ENCODE results near the gene PIM1.
A peak's percentile ranks its signal among the peaks of the same experiment; 100 is the strongest.

Gene PIM1

DNA sequence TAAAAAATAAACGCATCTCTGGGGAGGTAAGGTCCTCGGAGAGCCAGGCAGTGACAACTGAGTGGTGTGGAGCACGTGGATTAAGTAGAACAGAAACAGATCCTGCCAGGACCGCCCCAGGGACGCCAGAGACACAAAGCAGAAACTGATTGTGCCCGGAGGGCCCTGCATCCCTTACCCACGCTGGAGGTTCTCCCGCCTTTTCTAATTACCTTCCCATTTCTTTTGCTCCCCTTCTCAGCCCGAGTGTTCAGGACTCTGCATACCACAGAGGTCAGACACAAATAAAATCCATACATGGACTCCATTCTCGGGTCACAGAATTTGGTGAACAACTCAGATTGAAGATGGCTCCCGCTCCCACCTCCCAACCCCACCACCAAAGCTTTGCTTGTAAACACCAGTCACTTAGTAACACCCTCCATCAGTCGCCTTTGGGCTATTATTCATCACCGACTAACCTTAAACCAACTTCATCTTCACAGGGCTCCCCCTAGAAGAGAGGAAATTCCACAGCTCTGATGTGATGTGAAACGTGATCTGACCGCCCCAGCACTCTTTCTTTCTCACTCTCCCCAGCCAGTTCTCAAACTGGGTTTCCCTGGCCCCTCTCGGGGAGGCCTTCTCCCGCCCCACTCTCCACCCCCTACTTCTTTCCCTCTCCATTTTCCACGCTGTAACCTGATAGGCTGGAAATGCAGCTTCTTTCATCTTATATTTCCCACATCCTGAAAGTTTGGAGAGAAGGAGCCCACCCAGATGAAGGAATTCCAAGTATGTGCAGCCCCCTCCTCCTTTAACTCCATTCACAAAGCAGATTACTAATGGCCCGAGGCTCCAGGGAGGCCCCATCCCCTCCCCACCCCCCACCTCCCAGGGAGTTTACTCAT, 32.5 kb upstream of the PIM1 start:
- DNase-seq (ENCODE audit: extremely low spot score, insufficient read length, low read depth) (no peak), FAIRE-seq (no peak)

DNA sequence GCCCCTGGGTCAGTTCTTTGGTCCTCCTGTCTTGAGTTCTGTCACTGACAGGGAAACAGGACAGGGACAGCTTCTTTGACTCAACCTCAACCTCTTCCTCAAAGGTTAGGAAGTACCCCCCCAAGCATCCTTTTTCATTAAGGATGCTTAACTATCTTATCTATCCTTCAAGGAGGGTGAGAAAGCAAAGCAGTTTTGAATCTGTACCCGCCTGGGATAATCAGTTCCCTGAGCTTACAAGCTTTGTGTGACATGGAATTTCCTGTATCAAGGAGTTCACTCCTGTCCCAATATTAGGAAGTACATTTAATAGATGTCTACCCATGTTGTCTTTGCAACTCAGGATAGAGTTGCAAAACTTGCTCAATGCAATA, 31.1 kb upstream of the PIM1 start:
- FAIRE-seq (no peak), DNase-seq (ENCODE audit: extremely low spot score, insufficient read length, low read depth) (no peak)

DNA sequence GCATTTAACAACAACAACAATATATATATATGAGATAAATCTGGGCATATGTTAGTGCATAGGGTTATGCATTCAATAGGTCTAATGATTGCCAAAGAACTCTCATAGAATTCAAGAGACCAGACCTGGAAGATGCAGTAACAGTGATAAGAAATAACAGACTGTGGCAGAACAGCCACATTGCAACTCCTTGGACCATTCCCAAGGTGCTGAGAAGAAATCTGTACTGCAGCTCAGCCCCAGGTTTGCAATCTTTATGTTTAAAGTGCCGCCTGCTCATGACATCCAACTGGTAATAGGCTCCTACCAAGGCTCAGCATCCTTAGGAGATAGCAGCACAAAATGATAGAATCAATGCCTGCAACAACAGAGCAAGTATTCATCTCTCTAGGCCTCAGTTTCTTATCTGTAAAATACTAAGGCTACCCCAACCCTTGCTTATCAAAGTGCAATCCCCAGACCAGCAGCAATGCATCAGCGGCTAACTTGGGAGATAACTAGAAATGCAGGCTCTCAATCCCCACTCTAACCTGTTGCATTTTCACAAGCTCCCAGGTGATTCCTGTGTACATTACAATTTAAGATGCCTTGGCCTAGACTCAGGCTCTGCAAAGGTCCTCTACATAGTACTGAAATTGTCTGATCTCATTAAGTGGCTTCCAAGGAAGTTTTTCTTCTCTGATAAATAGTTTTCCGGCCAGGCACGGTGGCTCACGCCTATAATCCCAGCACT, 30.6 kb upstream of the PIM1 start:
- FAIRE-seq = no peak
- no peak for DNase-seq (ENCODE audit: extremely low spot score, insufficient read length, low read depth)

DNA sequence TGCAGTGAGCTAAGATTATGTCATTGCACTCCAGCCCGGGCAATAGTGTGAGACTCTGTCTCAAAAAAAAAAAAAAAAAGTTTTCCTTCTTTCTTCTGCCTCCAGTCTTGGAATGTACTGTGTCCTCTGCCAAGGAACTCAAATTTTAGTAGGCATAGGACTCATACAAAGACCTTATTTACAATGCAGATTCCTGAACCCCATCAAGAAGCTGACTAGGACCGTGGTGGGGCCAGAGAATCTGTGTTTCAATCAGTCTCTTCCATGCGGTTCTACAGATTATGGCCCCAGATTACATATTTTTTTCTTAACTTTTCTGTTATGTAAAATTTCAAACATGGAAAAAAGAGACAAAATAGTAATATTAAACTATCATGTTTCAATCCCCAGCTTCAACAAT, 29.8 kb upstream of the PIM1 start:
- no peak for FAIRE-seq

DNA sequence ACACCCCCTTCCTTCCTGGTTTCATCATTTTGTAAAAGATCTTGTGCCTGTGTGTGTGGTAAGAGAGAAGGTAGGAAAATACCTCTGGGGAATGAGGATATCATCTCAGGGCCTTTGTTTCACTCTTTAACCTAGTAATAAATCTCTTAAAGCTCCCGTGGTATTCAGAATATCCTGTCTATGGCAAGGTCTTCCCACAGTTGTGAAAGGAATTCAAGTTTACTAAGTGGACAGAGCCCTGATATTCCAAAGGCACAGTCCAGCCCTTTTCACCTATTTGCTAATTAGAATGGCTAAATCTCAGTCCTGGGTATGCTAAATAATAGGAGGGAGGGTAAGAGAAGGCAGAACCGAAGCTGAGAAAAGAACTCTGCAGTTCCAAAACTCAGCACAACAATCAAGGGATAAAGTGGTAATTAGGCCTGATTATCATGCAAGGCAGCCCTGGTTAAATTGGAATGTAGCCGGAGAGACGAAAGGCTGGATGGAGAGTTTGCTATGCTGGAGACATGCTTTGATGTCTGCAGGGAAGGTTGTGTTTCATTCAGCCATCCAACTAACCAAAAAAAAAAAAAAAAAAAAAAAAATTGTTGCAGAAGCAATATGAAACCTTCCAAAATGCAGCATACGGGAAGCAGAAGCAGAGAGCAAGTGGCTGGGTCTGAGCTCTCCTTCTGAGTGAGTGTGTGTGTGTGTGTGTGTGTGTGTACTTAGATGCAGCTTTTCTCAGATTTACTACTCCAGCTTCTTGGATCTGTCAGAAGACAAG, 28.5 kb upstream of the PIM1 start:
- no peak for DNase-seq (ENCODE audit: extremely low spot score, insufficient read length, low read depth)
- peak; percentile 54 for FAIRE-seq

More for the DNA sequence above, 29.8 kb upstream of the PIM1 start:
- DNase-seq (ENCODE audit: extremely low spot score, insufficient read length, low read depth) = no peak

DNA sequence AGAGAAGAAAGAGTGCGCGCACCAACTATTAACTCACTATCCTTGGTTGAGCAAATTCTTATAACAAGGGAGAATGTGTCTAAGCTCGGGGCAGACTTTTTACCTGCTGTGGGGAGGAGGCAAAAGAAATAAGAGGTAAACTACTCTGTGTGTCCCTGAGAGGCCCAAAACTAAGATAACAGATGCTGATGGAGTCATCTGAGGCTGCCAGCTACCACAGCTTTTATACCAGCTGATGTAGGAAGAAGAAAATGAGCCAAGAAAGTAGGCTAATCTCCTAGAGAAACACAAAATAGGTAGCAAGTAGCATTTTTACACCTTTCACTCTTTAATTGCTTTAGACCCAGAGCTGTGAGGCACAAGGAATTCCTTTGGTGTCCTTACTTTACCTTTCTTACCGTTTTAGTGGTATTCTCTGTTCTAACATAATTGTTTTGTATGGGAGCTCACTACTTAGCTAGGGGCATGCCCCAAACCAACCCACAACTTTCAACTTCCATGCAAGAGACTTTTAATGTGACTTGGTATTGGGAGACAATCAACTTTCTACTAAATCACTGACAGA, 27.8 kb upstream of the PIM1 start:
- FAIRE-seq = peak; percentile 12
- no peak for DNase-seq (ENCODE audit: extremely low spot score, insufficient read length, low read depth)

DNA sequence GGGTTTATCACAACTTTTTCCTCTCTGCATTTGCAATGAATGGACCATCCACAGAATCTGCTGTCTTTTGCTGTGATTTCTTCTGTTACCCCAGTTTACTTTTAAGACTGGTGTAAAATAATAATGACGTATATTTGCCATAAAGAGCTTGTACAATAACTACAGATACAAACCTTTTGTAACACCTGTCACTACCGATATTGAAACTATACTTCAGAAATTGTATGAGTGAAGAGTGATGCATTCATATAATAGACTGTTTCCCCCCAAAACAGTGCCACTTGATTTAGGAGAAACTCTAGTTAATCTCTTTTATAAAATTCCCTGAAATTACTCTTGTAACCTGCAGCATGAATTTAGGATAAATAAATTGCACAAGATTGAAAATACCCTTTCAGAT, 26.4 kb upstream of the PIM1 start:
- DNase-seq (ENCODE audit: extremely low spot score, insufficient read length, low read depth) (no peak), FAIRE-seq (no peak)

DNA sequence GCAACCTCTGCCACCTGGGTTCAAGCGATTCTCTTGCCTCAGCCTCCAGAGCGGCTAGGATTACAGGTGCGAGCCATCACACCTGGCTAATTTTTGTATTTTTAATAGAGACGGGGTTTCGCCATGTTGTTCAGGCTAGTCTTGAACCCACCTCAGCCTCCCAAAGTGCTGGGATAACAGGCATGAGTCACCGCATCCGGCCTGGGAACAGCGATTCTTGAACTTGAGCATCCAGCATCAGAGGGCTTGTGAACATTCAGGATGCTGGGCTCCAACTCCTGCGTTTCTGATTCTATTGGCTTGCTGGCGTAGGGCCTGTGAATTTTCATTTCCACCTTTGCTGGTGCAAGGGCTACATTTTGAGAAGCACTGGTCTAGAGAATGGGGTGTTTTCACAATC, 24.5 kb upstream of the PIM1 start:
- no peak for DNase-seq (ENCODE audit: extremely low spot score, insufficient read length, low read depth)
- FAIRE-seq = no peak

DNA sequence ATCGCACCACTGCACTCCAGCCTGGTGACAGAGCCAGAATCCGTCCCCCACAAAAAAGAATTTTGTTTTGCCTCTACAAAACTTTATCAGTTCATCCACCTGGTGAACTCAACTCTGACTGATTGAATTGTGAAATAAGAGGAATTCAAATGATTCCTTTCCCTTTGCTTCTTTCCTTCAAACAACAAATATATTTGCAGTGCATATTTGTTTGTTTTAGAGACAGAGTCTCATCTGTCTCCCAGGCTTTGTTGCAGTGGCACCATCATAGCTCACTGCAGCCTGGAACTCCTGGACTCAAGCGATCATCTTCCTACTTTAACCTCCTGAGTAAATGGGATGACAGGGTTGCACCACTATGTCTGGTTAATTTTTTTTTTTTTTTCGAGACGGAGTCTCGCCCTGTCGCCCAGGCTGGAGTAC, 23.2 kb upstream of the PIM1 start:
- FAIRE-seq (no peak), DNase-seq (ENCODE audit: extremely low spot score, insufficient read length, low read depth) (no peak)

DNA sequence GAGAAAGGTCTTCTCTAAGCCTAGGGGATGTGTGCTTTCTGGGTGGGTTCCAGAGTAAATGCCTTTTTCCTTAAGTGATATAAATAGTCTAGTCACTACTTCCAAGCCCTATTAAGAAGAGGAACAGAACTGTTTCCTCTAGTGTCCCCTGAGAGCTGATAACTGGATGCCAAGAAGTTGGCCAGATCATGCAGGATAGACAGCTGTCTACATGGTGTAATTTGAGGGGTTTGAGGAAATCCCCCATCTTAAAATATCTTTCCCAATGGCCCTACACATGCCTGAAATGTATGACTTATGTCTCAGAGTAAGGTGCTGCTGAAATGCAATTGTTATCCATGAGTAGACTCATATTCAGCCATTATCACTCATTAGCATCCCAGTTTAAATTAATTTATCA, 20.2 kb upstream of the PIM1 start:
- DNase-seq (ENCODE audit: extremely low spot score, insufficient read length, low read depth) (no peak), FAIRE-seq (no peak)

DNA sequence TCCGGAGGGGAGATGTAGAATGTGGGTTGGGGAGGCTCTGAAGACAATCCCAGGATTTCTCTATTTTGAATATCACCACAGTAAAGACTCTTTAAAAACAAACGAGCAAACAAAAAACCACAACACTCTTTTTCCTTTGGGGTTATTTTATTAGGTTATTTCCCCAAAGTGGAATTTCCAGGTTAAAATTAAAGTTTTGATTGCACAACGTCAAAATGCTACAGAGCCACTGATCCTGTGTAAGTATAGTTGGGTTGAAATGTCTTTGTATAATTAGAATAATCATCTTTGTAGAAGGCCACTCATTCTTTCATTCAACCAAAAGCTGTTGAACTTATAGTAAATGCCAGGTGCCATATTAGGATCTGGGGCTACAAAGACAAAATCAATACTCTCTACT, 19.6 kb upstream of the PIM1 start:
- no peak for FAIRE-seq

DNA sequence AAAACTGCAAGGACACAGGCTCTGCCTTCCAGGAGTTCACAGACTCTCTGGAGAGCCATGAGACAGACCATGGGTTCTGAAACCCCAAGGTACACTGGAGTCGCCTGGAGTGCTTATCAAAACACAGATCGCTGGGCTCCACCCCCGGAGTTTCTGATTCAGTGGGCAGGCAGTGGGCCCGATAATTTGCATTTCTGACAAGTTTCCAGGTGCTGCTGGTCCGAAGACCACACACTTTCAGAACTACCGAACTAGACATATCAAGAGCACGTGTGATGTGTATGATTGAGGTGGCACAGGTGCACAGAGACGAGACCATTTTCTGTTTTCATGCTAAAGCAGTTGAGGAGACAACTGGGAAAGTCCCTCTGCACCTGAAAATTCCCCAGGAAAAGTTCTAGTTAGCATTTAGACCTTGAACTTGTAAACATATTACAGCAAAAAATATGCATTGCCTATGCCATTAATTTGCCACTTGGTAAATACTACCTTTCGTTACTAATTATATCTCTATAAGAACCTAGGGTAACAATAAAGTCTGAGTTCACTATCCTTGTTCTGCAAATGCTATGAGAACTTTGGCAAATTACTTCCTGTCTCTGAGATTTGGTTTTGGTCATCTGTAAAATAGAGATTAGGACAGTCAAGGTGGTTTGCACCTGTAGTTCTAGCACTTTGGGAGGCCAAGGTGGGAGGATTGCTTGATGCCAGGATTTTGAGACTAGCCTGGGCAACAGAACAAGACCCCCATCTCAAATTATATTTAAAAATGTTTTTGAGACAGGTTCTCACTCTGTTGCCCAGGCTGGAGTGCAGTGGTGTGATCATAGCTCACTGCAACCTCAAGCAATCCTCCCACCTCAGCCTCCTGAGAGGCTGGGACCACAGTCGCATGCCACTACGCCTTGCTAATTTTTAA, 14.3 kb upstream of the PIM1 start:
- DNase-seq (ENCODE audit: extremely low spot score, insufficient read length, low read depth) (peak; percentile 52), FAIRE-seq (peak; percentile 98)

More for the DNA sequence above, 19.6 kb upstream of the PIM1 start:
- no peak for DNase-seq (ENCODE audit: extremely low spot score, insufficient read length, low read depth)

DNA sequence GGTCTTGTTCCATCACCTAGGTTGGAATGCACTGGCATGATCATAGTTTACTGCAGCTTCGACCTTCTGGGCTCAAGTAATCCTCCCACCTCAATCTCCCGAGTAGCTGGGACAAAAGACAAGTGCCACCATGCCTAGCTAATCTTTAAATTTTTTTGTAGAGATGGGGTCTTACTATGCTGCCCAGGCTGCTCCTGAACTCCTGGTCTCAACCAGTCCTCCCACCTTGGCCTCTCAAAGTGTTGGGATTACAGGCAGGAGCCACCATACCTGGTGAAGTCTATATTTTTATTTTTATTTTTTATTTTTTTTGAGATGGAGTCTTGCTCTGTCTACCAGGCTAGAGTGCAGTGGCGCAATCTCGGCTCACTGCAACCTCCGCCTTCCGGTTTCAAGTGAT, 11.4 kb upstream of the PIM1 start:
- FAIRE-seq = no peak
- no peak for DNase-seq (ENCODE audit: extremely low spot score, insufficient read length, low read depth)

DNA sequence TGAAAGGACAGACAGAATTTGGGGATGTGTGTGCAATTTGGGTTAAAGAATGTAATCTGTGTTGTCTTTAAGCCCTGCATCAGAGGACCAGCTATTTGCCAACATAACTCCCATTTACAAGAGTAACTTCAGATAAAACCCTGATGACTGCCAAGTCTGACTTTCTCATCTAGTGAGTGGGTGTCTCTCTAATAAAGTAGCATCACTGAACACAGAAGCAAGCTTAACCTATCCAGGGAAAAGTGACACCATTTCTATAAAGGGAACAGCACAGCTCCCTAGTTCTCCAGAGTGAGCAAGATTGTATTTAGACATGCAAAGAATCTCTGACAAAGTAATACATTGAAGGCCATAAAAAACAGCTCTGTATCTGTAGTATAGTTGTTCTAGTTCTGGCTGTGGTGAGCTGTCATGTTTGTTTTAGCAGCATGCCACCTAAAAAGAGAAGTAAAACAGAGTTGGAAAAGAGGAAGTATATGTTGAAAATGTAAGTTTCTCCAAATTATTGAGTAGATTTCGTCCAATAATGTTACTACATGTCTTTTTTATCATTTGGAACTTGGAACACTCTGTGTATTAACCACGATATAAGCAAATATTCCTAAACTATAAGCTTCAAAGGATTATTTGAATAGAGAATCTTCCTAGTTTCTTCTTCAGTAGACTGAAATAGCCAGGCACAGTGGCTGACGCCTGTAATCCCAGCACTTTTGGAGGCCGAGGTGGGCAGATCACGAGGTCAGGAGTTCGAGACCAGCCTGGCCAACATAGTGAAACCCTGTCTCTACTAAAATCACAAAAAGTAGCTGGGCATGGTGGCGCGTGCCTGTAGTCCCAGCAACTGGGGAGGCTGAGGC, 8.8 kb upstream of the PIM1 start:
- DNase-seq (ENCODE audit: extremely low spot score, insufficient read length, low read depth) = no peak

DNA sequence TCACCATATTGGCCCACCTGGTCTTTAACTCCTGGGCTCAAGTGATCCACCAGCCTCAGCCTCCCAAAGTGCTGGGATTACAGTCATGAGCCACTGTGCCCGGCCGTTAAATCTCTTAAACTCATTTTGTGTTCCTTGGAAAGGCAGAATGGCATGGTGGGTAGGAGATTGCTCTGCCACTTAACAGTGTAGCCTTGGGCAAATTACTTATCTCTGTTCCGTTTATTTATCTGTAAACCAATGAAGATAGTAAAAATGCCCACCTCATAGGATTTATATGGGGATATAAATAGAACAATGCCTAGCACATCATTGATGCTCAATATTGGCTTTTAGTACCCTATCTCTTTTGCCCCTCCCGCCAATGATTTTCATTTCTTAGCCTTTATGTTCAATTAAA, 7.2 kb upstream of the PIM1 start:
- FAIRE-seq = no peak
- DNase-seq (ENCODE audit: extremely low spot score, insufficient read length, low read depth) = no peak

More for the DNA sequence above, 8.8 kb upstream of the PIM1 start:
- FAIRE-seq = peak; percentile 70

DNA sequence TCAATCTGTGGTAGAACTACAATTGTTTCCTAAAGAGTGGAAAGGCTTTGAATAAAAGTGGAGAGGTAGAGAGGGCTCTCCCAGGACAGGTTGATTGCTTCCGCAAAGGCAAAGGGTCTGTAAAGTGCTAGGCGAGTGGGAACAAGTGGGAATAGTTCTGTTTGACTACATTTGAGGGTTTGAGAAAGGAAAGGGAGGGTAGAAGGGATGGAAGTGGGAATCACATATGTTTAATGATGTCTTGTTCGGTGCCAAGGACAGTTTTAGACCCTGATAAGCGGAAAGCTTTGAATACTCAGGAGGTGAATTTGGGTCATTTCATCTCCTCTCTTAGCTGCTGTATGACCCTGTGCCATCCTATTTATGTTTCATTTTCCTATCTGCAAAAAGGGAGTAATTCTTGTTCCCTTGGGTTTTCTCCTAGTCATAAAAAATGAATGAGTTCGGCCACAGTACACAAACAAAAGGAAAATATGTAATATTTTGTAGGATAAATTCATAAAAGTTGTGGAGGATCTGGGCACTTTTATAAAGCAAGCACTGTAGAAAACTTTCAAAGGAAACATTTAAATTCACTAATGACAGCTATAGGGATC, 1.7 kb upstream of the PIM1 start:
- DNase-seq (ENCODE audit: extremely low spot score, insufficient read length, low read depth) (no peak), FAIRE-seq (no peak)

DNA sequence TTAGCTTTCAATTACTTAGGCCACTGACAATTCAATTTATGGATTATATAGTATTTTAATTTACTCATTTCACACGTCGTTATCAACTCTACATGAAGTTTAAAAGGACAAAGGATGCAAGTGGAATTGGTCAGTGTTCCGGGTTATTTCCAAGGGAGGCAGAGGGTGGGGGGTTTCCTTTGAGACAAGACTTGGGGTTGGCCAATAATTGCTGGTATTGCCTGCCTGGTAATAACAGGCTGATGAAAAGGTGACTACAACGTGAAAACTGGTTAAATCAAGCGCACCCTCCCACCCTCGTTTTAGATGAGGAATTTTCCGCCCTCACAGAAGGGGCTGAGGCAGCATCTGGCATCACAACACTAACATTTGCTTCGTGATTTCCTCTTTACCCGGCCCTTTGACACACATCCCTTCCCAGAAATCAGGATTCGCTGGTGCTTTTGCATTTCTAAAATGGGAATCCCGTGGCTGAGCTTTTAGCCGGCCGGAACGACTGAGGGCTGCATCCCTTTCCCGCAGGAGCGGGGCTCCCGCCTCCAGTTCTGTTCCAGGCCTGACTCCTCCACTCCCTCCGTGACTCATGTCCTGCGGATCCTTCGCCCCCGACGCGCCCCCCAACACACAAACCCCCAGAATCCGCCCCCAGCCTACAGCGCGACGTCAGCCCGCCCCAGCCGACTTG, 999 bp upstream of the PIM1 start:
- DNase-seq (ENCODE audit: extremely low spot score, insufficient read length, low read depth) (no peak), FAIRE-seq (no peak)
